Measurements from ENCODE around the gene CEACAM16.
"Not testable (repeated sequence)": the region's sequence is repeated elsewhere in the genome, so short reads cannot be mapped to it uniquely, and the experiment has no call there.

Gene CEACAM16

GRCh38 chr19:44698492-44699201 lies at the start of gene CEACAM16:
CEACAM16 (plus strand) TSS chr19:44699151; CDS start chr19:44701457, 2,306 bp downstream.
- DNase-seq (ENCODE audit: low read depth in 2 of 2): no peak

DNA sequence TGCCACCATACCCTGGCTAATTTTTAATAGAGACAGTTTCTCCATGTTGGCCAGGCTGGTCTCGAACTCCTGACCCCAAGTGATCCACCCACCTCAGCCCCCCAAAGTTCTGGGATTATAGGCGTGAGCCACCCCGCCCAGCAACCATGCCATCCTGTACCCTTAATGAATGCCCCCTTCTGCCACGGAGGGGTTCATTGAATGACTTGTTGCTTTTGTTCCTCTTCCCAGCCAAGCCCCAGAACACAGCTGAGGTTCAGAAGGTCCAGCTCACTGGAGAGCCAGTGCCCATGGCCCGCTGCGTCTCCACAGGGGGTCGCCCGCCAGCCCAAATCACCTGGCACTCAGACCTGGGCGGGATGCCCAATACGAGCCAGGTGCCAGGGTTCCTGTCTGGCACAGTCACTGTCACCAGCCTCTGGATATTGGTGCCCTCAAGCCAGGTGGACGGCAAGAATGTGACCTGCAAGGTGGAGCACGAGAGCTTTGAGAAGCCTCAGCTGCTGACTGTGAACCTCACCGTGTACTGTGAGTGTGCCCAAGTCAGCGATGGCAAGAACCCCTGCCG lies 49.3 kb upstream of the CEACAM16 start:
- DNase-seq (ENCODE audit: low read depth in 2 of 2): no peak

- DNase-seq (ENCODE audit: low read depth in 2 of 2): no peak
Measured at GRCh38 chr19:44653343-44653742, 45.6 kb upstream of the CEACAM16 start.

DNA sequence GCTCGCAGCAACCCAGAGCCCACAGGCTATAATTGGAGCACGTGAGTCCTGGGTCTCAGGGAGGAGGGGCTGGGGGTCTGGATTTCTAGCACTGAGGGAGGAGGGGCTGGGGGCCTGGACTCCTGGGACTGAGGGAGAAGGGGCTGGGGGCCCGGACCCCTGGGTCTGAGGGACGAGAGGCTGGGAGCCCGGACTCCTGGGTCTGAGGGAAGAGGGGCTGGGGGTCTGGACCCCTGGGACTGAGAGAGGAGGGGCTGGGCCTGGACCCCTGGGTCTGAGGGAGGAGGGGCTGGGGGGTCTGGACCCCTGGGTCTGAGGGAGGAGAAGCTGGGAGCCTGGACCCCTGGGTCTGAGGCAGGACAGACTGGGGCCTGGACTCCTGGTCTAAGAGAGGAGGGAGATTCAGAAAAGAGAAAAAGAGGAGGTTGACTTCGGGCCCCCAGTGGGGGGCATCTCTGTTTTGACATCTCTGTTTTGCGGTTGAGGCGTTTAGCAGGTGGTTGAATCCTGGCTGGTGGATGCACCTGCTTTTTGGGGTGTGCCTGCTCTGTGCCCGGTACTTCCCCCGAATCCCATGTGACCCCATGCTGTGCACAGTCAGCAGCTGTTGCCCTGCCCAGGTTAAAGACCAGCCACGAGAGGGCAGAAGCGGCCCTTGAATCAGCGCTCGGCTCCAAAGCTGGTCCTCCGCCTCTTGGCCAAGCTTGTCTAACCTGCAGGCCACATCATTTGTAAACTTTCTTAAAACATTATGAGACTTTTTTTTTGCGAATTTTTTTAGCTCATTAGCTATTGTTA lies 44.8 kb upstream of the CEACAM16 start:
- DNase-seq (ENCODE audit: low read depth in 2 of 2): no peak

DNA sequence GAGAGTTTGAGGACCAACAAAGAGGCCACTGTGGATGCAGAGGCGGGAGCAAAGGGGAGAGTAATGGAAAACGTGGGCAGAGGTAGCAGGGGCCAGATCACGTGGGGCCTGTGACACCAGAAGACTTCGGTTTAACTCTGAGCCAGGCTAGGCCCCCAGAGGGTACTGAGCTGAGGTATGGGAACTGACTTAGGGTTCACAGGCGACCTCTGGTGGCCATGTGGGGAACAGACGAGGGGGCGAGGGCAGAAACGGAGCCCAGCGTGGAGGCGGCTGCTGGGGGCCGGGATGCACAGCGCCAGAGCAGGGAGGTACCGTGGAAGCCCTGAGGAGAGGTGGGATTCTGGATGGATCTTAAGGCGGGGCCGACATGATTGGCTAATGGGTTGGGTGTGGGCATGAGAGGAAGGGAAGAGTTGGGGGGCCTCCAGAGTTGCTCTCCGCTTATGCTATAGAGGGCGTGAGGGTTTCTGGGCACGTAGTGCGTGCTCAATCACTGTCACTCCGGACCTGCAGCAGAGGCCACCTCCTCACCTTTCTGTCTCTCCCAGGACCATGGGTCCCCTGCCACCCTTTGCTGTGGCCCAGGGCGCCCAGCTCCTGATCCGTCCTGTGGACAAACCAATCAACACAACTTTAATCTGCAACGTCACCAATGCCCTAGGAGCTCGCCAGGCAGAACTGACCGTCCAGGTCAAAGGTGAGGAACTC lies 41.6 kb upstream of the CEACAM16 start:
- peak; percentile 50 to 55 for DNase-seq (ENCODE audit: low read depth in 2 of 2)

DNA sequence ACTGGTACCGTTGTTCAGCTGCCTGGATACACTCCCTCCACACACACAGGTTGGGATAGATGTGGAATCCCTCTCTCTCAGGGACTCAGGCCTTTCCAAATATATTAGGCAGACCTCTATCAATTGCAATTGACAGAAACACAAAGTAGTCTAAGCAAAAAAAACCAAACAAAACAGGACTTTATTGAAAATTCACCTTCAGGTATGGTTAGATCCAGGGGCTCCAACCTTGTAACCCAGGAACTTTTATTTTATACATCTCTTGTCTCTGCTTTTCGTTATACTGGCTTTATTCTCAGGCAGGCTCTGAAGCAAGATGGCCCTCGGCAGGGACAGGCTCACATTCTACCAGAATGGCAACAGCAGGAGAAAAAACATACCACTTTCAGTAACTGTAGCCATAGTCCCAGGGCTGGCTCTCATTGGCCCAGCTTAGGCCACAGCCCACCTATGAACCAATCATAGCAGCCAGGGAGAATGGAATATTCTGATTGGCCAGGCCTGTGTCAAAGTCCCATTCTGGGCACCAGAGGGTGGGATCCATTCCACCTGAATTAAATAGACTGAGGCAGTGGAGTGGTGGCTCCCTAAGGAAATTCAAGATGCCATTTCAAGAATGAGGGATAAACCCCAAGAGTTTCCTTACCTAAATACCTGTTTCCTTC lies 40.8 kb upstream of the CEACAM16 start:
- DNase-seq (ENCODE audit: low read depth in 2 of 2): no peak

- no peak for DNase-seq (ENCODE audit: low read depth in 2 of 2)
Measured at GRCh38 chr19:44660081-44660480, 38.9 kb upstream of the CEACAM16 start.

DNA sequence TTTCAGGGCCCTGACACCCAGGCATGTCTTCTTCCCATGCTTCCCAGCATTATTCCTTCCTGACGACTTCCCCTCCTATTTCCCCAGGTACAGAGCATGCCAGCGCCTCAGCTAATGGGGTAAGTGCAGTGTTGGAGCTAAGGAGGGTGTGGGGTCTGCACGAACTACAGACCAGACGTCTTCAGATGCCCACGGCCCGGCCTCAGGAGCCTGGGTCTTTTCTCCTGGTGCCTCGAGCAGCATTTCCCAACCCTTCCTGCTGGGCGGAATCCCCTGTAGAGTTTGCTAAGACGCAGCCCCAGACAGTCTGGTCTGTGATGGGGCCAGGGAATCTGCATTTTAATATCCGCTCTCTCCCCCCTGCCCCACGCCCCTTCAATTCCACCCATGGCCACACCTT lies 37.7 kb upstream of the CEACAM16 start:
- DNase-seq (ENCODE audit: low read depth in 2 of 2): no peak

GRCh38 chr19:44661904-44662303 lies 37.0 kb upstream of the CEACAM16 start:
- no peak for DNase-seq (ENCODE audit: low read depth in 2 of 2)

DNA sequence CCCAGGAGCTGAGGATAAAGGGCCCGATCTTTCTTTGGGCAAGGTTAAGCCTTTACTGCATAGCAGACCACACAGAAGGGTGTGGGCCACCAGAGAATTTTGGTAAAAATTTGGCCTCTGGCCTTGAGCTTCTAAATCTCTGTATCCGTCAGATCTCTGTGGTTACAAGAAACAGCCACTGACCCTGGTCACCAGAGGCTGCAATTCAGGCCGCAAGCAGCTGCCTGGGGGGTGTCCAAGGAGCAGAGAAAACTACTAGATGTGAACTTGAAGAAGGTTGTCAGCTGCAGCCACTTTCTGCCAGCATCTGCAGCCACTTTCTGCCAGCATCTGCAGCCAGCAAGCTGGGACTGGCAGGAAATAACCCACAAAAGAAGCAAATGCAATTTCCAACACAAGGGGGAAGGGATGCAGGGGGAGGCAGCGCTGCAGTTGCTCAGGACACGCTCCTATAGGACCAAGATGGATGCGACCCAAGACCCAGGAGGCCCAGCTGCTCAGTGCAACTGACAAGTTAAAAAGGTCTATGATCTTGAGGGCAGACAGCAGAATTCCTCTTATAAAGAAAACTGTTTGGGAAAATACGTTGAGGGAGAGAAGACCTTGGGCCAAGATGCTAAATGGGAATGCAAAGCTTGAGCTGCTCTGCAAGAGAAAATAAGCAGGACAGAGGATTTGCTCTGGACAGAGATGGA lies 36.1 kb upstream of the CEACAM16 start:
- no peak for DNase-seq (ENCODE audit: low read depth in 2 of 2)

GRCh38 chr19:44663996-44664395 lies 35.0 kb upstream of the CEACAM16 start:
- no peak for DNase-seq (ENCODE audit: low read depth in 2 of 2)

GRCh38 chr19:44664976-44665375 lies 34.0 kb upstream of the CEACAM16 start:
- no peak for DNase-seq (ENCODE audit: low read depth in 2 of 2)

- no peak for DNase-seq (ENCODE audit: low read depth in 2 of 2)
Measured at GRCh38 chr19:44666852-44667556, 31.9 kb upstream of the CEACAM16 start.

DNA sequence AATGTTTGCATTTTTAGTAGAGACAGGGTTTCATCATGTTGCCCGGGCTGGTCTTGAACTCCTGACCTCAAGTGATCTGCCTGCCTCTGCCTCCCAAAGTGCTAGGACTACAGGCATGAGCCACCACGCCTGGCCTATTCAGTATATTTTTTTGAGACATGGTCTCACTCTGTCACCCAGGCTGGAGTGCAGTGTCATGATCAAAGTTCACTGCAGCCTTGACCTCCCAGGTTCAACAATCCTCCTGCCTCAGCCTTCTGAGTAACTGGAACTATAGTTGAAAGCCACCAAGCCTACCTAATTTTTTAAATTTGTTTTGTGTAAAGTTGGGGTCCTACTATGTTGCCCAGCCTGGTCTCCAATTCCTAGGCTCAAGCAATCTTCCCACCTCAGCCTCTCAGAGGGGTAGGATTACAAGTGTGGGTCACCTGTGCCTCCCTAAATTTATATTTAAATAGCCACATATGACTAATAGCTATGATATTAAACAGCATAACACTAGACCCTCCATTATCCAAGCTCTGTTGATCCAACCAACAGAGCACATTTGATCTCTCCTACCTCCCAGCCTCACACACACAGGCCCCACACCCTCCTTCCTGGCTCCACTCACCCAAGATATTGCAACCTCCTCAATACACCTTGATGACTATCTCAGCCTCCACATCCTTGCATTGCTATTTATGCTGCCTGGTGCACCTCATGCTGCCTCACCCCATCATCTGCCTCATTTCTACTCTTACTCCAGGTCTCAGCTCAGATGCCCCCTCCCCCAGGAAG lies 29.8 kb upstream of the CEACAM16 start:
- no peak for DNase-seq (ENCODE audit: low read depth in 2 of 2)

GRCh38 chr19:44670027-44670426 lies 28.9 kb upstream of the CEACAM16 start:
- not testable (repeated sequence) for DNase-seq (ENCODE audit: low read depth in 2 of 2)

DNA sequence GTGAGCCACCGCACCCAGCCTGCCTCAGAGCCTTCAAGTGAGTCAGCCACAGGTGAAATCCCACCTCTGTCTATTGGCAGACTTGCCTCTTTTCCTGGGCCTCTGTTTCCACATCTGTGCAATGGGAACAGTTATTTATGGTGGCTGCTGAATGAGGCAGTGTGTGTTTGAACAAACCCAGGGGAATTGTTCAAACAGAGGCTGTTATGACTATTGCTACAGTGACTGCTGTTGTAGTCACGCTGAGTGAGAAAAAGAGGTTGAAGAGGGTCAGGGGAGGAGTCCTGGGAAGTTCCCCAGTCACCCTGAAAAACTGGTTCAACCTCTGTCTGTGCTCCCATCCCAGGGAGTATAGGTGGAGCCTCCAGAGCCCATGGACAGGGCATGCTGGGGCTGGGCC lies 27.6 kb upstream of the CEACAM16 start, which contains the start of gene CEACAM19:
CEACAM19 (plus strand) TSS at position 83 of the 400 bp plus-strand sequence. CDS start 450 bp downstream, outside the sequence.
- no peak for DNase-seq (ENCODE audit: low read depth in 2 of 2)

DNA sequence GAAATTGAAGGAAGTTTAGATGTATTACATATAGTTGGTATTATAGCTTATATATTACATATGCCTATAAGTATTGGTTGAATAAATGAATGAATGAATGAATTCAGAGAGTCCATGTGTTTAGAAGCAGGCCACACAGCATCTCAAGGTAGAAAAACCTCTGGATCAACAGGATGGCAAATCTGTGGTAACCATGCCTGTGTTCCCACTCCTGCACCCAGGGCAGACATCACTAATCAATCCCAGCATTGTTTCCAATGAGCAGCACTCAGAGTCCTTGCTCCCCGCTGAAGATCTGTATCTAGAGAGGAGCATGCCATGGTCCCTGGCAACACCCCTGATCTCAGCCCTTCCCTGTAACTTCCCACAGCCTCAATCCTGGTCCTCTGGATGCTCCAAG lies 26.7 kb upstream of the CEACAM16 start:
- DNase-seq (ENCODE audit: low read depth in 2 of 2): no peak

DNA sequence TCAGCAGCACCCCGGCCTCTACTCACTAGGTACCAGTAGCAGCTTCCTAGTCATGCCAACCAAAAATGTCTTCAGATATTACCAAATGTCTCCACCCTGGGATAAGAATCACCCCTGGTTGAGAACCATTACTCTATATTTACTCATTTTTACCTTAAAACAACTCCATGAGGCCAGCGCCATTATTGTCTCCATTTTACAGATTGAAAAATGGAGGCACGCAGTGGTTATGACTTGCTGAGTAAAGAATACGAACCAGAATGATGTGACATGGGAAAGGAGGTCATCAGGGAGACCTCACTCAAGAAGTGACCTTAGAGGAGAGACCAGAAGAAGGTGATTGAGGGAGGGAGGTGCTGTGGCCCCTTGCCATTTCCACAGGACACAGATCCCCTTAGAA lies 25.4 kb upstream of the CEACAM16 start:
- DNase-seq (ENCODE audit: low read depth in 2 of 2): no peak

- no peak for DNase-seq (ENCODE audit: low read depth in 2 of 2)
Measured at GRCh38 chr19:44675521-44675920, 23.4 kb upstream of the CEACAM16 start.

All from fibroblast of skin of left biceps (primary cell).